GM08714 (cell line): Measurements from ENCODE around the gene IMP3.

Experiments
- H3K4me3 ChIP-seq: fragments of 200-500 bp; sonication (Bioruptor generic); 2 replicates; pipeline ENCODE4 v1.5.1; 2014; ENCODE audit warnings: mild to moderate bottlenecking, low read length, inconsistent platforms
- ZNF274 ChIP-seq: IDR thresholded peaks from 2 replicates; pipeline ENCODE4 v1.6.1; 2012; ENCODE audit warnings: mild to moderate bottlenecking, low read depth, low read length

IMP3 gene

GRCh38 chr15:75662823-75663519, 22.9 kb upstream of the IMP3 start:
- TF ChIP-seq ZNF274, result no peak
- H3K4me3 ChIP-seq, result no peak overlapping the region

- TF ChIP-seq ZNF274, result no peak
- no peak overlapping the region for H3K4me3 ChIP-seq
Observed at GRCh38 chr15:75661756-75662140, 21.7 kb upstream of the IMP3 start.

- TF ChIP-seq ZNF274, result no peak
- H3K4me3 ChIP-seq, result no peak overlapping the region
Observed at GRCh38 chr15:75661100-75661755, 21.2 kb upstream of the IMP3 start.

- no peak for TF ChIP-seq ZNF274
- no peak overlapping the region for H3K4me3 ChIP-seq
Observed at GRCh38 chr15:75659928-75660645, 20.1 kb upstream of the IMP3 start.

- no peak overlapping the region for H3K4me3 ChIP-seq
- no peak for TF ChIP-seq ZNF274
Observed at GRCh38 chr15:75659141-75659771, 19.2 kb upstream of the IMP3 start.

- H3K4me3 ChIP-seq, result no peak overlapping the region
- no peak for TF ChIP-seq ZNF274
Observed at GRCh38 chr15:75656813-75657212, 16.8 kb upstream of the IMP3 start.

- H3K4me3 ChIP-seq, result no peak overlapping the region
- TF ChIP-seq ZNF274, result no peak
Observed at GRCh38 chr15:75656331-75656730, 16.3 kb upstream of the IMP3 start.

GRCh38 chr15:75655931-75656330, 15.9 kb upstream of the IMP3 start:
- no peak for TF ChIP-seq ZNF274
- H3K4me3 ChIP-seq, result no peak overlapping the region

- TF ChIP-seq ZNF274, result no peak
- no peak overlapping the region for H3K4me3 ChIP-seq
Observed at GRCh38 chr15:75654201-75654907, 14.3 kb upstream of the IMP3 start.

GRCh38 chr15:75653347-75653913, 13.4 kb upstream of the IMP3 start:
- H3K4me3 ChIP-seq, result no peak overlapping the region
- no peak for TF ChIP-seq ZNF274

GRCh38 chr15:75651810-75652543, 12.0 kb upstream of the IMP3 start:
- no peak for TF ChIP-seq ZNF274

GRCh38 chr15:75650908-75651809, 11.1 kb upstream of the IMP3 start:
- no peak overlapping the region for H3K4me3 ChIP-seq
- no peak for TF ChIP-seq ZNF274

More at GRCh38 chr15:75651810-75652543, 12.0 kb upstream of the IMP3 start:
- H3K4me3 ChIP-seq, result no peak overlapping the region
